HG03095 (cell line): ENCODE data around the gene CORO2A.
"Not testable (repeated sequence)": the region's sequence is repeated elsewhere in the genome, so short reads cannot be mapped to it uniquely, and the experiment has no call there.

Experiments
- ATAC-seq: cut with Tn5 transposase; IDR thresholded peaks from one replicate; pipeline ENCODE4 v1.9.1; 2021; ENCODE audit warnings: moderate library complexity; ENCODE audit not compliant: unreplicated experiment

The CORO2A gene

GRCh38 chr9:98087420-98088354 lies 104.8 kb downstream of the CORO2A start:
- no peak for ATAC-seq

- no peak for ATAC-seq
Observed at GRCh38 chr9:98086461-98086860, 106.0 kb downstream of the CORO2A start.

GRCh38 chr9:98085944-98086343 lies 106.5 kb downstream of the CORO2A start:
- no peak for ATAC-seq

GRCh38 chr9:98085058-98085457 lies 107.4 kb downstream of the CORO2A start:
- ATAC-seq = no peak

- ATAC-seq = no peak
Observed at GRCh38 chr9:98084396-98084795, 108.0 kb downstream of the CORO2A start.

- no peak for ATAC-seq
Observed at GRCh38 chr9:98083566-98084183, 108.8 kb downstream of the CORO2A start.

- ATAC-seq = no peak
Observed at GRCh38 chr9:98083061-98083501, 109.4 kb downstream of the CORO2A start.

GRCh38 chr9:98081477-98082219 lies 110.8 kb downstream of the CORO2A start:
- ATAC-seq = no peak

- no peak for ATAC-seq
Observed at GRCh38 chr9:98080780-98081179, 111.7 kb downstream of the CORO2A start.

GRCh38 chr9:98080326-98080725 lies 112.1 kb downstream of the CORO2A start:
- ATAC-seq = no peak

- no peak for ATAC-seq
Observed at GRCh38 chr9:98078895-98079294, 113.5 kb downstream of the CORO2A start.

- ATAC-seq = not testable (repeated sequence)
Observed at GRCh38 chr9:98076514-98076890, 115.9 kb downstream of the CORO2A start.

GRCh38 chr9:98075332-98075805 lies 117.1 kb downstream of the CORO2A start:
- no peak for ATAC-seq

- no peak for ATAC-seq
Observed at GRCh38 chr9:98074115-98074990, 118.1 kb downstream of the CORO2A start.

GRCh38 chr9:98071737-98072136 lies 120.7 kb downstream of the CORO2A start:
- no peak for ATAC-seq
